ENCODE data around the gene TNFRSF13B. TPM values are rescaled to one million over a fixed set of nuclear protein-coding genes. Genes with fewer than 3 reads are reported as not detected.
"Not testable (repeated sequence)": the region's sequence is repeated elsewhere in the genome, so short reads cannot be mapped to it uniquely, and the experiment has no call there.

TNFRSF13B gene
- polyA plus RNA-seq, 1 of the 3 experiments (the other 2 are of a cell fraction): not detected

GRCh38 chr17:16973760-16974540 lies 2.0 kb upstream of the TNFRSF13B start:
- no peaks in the 10 kb centered on the region for H3K9me3 ChIP-seq
- POLR2A ChIA-PET: no interaction called here
- no peaks in the 10 kb centered on the region for H3K9me2 ChIP-seq
- TF ChIP-seq CTCF (IDR thresholded peaks at IDR 0.05): no peak
- TF ChIP-seq GABPA (IDR thresholded peaks at IDR 0.05; ENCODE audit: low read depth): no peak
- TF ChIP-seq GATA2 (CRISPR knock-in tag; IDR thresholded peaks at IDR 0.05): no peak
- TF ChIP-seq FOXM1 (IDR thresholded peaks at IDR 0.05; ENCODE audit: low read depth): no peak
- TF ChIP-seq FOSL2 (IDR thresholded peaks at IDR 0.05; ENCODE audit: borderline replicate concordance, low read depth): no peak
- no peak for TF ChIP-seq ZBTB33 (IDR thresholded peaks at IDR 0.05; ENCODE audit: borderline replicate concordance, low read depth)
- no peak for TF ChIP-seq TAF1 (IDR thresholded peaks at IDR 0.05; ENCODE audit: borderline replicate concordance, low read depth, low read length)
- TF ChIP-seq MXI1 (IDR thresholded peaks at IDR 0.05; ENCODE audit: low read depth, low read length): no peak
- TF ChIP-seq JUND (IDR thresholded peaks at IDR 0.05): no peak
- TF ChIP-seq SIN3A (IDR thresholded peaks at IDR 0.05; ENCODE audit: borderline replicate concordance, low read depth, low read length): no peak
- no peak for TF ChIP-seq NRF1 (IDR thresholded peaks at IDR 0.05; ENCODE audit: low read depth, low read length)
- TF ChIP-seq POLR2AphosphoS5 (IDR thresholded peaks at IDR 0.05; ENCODE audit: low read depth, low read length): no peak
- TF ChIP-seq RXRA (IDR thresholded peaks at IDR 0.05; ENCODE audit: borderline replicate concordance, low read depth): no peak
- TF ChIP-seq NFIC (IDR thresholded peaks at IDR 0.05; ENCODE audit: borderline replicate concordance): no peak
- TF ChIP-seq USF2 (IDR thresholded peaks at IDR 0.05; ENCODE audit: borderline replicate concordance, low read depth, low read length): no peak
- no peak for TF ChIP-seq IRF3 (IDR thresholded peaks at IDR 0.05; ENCODE audit: low read depth, low read length)
- TF ChIP-seq ELF1 (IDR thresholded peaks at IDR 0.05): no peak
- no peaks in the 10 kb centered on the region; a peak in 1 of 4 replicates for H3K4me1 ChIP-seq (ENCODE audit: control insufficient read depth in 1 of 2, insufficient read depth in 2 of 2, low read depth in 1 of 2, low read length in 1 of 2)
- H3F3A ChIP-seq (replicated peaks; ENCODE audit: insufficient read depth): no peaks in the 10 kb centered on the region
- WGBS (ENCODE audit: low lambda C conversion rate): 68% methylated on average over 13 of the region's 13 CpGs
- no peaks in the 10 kb centered on the region for H3K79me2 ChIP-seq (ENCODE audit: insufficient read depth)
- H3K27ac ChIP-seq (ENCODE audit: low read depth in 2 of 2, low read length in 1 of 2): no peak overlapping the region
- no peak overlapping the region for H3K4me2 ChIP-seq
- H2AFZ ChIP-seq (ENCODE audit: low read depth): no peak overlapping the region
- H3K36me3 ChIP-seq (replicated peaks in 1 of 2; ENCODE audit: control insufficient read depth in 1 of 2, insufficient read depth in 2 of 2, low read length in 1 of 2): no peaks in the 10 kb centered on the region
- peaks cover 19% of the 10 kb centered on the region; the same call in 1 of the 2 replicates for H3K27me3 ChIP-seq (ENCODE audit: insufficient read depth)
- H3K4me3 ChIP-seq (ENCODE audit: low read depth in 2 of 2, low read length in 1 of 2): no peak overlapping the region
- no peaks in the 10 kb centered on the region for H4K20me1 ChIP-seq (ENCODE audit: insufficient read depth)
- DNase-seq: no peak
- no peak overlapping the region for H3K9ac ChIP-seq
- CTCF ChIA-PET: interaction anchor here (0.6 to 5.2 kb wide), 4 partner anchors 18 to 437 kb away, joined by 3 to 26 read pairs (median 4); no protein-coding TSS in a partner anchor

- peaks cover 19% of the 10 kb centered on the region; the same call in 1 of the 2 replicates for H3K27me3 ChIP-seq (ENCODE audit: insufficient read depth)
- H3K36me3 ChIP-seq (replicated peaks in 1 of 2; ENCODE audit: control insufficient read depth in 1 of 2, insufficient read depth in 2 of 2, low read length in 1 of 2); POLR2A ChIA-PET; H4K20me1 ChIP-seq (ENCODE audit: insufficient read depth); H3F3A ChIP-seq (replicated peaks; ENCODE audit: insufficient read depth); H3K27ac ChIP-seq (ENCODE audit: low read depth in 2 of 2, low read length in 1 of 2); H2AFZ ChIP-seq (ENCODE audit: low read depth); H3K9me3 ChIP-seq; CTCF ChIA-PET; H3K79me2 ChIP-seq (ENCODE audit: insufficient read depth); H3K4me1 ChIP-seq (ENCODE audit: control insufficient read depth in 1 of 2, insufficient read depth in 2 of 2, low read depth in 1 of 2, low read length in 1 of 2); DNase-seq; H3K4me3 ChIP-seq (ENCODE audit: low read depth in 2 of 2, low read length in 1 of 2); H3K9ac ChIP-seq; H3K9me2 ChIP-seq; H3K4me2 ChIP-seq: not testable (repeated sequence)
- WGBS (ENCODE audit: low lambda C conversion rate): 55% methylated on average over 10 of the region's 10 CpGs
Measured at GRCh38 chr17:16973043-16973442, 1.1 kb upstream of the TNFRSF13B start.
